Stimulated activated CD4-positive, alpha-beta T cell treated with anti-CD3 and anti-CD28 coated beads, Interleukin-2, amount 100 ng/mL, for 4 hours (primary cell): ENCODE data around the gene SDK1.
"Not testable (repeated sequence)": the region's sequence is repeated elsewhere in the genome, so short reads cannot be mapped to it uniquely, and the experiment has no call there.

Experiments
- DNase-seq: peaks from one replicate; pipeline ENCODE4 v3.0.0-alpha.2; 2020; ENCODE audit warnings: low read depth

The SDK1 gene

GRCh38 chr7:4073750-4074149, 772.7 kb downstream of the SDK1 start:
- no peak for DNase-seq

DNA sequence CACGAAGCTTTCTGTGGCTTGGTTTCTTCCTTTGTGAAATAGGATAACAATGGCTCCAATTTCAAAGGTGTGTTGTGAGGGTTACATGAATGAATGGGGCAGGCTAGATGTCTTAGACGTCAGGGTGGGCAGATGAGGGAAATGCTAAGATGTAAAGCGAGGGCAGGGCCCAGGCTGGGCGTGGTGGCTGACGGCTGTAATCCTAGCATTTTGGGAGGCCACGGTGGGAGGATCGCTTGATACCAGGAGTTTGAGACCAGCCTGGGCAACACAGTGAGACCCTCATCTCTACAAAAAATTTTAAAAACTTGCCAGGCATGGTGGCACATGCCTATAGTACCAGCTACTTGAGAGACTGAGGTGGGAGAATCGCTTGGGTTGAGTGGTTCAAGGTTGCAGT, 773.4 kb downstream of the SDK1 start:
- no peak for DNase-seq

GRCh38 chr7:4074994-4075393, 773.9 kb downstream of the SDK1 start:
- DNase-seq, result no peak

DNA sequence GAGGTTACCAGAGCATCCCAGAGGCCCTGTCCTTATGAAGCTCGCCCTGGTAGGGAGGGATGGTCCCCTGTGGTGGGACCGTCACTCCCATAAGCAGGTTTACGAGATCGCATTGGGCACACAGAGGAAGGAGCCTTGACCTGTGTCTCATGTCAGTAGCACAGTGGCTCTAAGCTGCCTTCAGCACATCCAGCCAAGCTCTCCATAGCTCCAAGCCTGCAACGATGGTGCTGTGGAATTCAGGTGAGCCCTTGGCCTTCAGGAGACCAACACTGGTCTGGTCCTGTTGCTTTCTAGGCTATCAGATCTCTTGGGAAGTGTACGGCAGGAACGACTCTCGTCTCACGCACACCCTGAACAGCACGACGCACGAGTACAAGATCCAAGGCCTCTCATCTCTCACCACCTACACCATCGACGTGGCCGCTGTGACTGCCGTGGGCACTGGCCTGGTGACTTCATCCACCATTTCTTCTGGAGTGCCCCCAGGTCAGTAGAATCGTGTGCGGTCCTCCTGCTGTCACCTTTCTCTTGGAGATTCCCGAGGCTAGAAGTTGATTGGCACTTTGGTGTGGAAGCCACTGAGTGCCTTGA, 775.7 kb downstream of the SDK1 start:
- no peak for DNase-seq

GRCh38 chr7:4077980-4078379, 776.9 kb downstream of the SDK1 start:
- DNase-seq, result no peak

- DNase-seq, result no peak
Observed at GRCh38 chr7:4078580-4078979, 777.5 kb downstream of the SDK1 start.

GRCh38 chr7:4079366-4079765, 778.3 kb downstream of the SDK1 start:
- DNase-seq, result no peak

DNA sequence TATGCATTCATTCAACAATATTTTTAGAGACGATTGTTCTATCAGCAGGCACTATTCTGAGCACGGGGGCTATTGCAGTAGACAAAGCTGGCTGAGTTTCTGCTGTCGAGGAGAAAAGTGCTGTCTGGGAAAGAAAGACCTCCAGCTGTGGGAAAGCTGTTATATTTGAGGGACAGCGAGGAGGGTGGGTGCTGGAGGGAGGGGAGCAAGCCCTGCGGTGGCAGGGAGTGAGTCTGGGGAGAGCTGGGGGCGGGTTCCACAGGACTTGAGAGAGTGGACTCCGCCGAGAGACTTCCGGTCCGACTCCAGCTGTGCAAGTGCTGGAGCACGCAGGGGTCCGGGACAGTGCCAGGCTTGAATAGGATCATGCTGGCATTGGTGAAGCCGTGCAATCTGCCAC, 778.9 kb downstream of the SDK1 start:
- DNase-seq, result no peak

GRCh38 chr7:4080954-4081353, 779.9 kb downstream of the SDK1 start:
- DNase-seq, result no peak

GRCh38 chr7:4083513-4083912, 782.5 kb downstream of the SDK1 start:
- no peak for DNase-seq

DNA sequence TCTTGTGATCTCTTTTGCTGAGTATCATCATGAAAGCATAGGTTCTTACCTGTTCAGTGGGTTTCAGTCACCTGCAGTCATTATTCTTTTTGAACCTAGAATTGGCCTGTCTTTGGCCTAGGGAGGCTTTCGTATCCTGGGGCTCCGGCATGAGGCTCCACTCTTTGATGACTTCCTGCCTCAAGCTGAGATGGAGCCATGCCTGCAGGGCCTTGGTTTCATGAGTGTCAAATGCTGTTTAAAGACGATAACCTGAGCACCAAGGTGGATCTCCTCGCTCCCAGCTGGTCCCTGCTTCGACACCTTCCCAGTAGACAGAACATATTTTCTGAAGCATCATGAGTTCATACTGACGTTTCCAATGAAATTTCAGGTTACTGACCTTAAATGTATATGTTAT, 783.2 kb downstream of the SDK1 start:
- no peak for DNase-seq

DNA sequence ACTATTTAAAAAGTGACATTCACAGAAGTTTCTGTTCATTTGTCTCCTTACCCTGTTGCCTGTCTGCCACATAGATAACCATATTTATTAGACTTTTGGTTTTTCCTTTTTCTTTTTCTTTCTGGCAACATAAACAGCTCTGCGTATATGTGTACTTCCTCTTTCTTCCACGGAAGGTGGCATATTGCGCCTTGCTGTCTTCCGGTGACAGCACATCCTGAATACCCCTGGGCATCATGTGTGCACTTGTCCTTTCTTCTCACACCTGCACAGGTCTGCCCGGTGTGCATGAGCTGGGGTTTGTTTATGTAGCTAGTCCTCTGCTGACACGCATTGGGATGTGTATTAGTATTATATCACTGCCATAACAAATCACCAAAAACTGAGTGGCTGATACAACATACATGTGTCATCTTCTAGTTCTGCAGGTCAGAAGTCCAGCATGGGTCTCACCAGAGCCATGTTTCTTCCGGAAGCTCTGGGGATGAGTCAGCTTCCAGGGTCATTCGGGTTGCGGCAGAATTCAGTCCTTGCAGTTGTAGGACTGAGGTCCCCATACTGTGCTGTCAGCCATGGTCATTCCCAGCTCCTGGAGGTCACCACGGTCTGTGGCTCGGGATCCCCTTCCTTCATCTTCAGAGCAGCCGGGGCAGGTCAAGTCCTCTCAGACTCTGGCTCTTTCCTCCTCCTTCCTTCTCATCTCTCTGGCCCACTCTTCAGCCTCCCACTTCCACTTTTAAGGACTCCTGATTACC, 785.1 kb downstream of the SDK1 start:
- DNase-seq, result no peak

DNA sequence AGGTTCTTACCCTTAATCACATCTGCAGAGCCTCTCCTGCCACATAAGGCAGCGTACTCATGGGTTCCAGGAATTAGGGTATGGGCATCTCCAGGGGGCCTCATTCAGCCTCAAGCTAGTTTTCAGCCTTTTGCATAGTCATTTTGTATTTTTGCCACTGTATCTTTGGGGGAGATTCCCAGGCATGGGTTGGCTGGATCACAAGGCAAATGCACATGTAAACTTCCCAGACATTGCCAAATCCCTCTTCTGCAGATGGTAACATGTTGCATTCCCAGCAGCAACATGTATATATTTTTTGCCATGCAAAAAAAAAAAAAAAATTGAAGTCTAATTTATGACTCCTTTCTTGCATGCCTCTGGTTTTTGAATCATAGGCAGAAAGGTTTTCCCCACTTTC, 785.7 kb downstream of the SDK1 start:
- DNase-seq, result no peak

DNA sequence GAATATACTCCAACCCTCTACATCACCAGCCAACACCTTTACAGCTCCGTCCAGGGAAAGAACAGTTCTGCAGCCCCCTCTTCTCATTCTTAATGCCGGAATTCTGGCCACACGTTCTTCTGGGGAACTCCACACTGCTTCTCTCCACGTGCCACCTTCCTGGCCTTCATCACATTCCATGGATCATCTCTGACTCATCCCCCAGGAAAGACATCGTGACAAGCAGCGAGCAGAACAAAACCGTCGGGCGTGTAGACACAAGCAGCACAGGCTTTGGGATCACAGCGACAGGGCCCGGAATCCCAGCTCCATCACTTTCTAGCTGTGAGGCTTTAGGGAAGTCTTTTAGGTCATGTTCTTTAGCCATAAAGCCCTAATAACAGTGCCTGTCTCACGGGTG, 790.7 kb downstream of the SDK1 start:
- no peak for DNase-seq

DNA sequence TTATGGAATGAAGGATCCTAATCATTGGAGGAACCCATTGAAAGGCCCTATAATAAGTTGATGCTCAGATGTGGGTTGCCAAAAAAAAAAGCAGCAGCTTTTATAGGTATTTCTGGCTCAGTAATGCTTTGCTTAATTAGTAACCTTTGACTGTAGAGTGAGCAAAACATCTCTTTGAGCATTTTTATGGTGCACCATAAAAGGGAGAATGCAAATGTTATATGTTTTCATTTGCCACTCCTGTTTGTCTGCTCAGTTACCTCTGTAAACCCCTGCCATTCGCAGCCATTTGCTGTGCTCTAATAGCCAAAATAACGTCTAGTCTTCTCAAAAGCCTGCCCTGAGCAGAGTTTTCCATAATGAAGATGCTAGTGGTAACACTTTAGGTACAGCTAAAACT, 792.0 kb downstream of the SDK1 start:
- DNase-seq, result no peak

GRCh38 chr7:4093483-4093882, 792.4 kb downstream of the SDK1 start:
- no peak for DNase-seq

DNA sequence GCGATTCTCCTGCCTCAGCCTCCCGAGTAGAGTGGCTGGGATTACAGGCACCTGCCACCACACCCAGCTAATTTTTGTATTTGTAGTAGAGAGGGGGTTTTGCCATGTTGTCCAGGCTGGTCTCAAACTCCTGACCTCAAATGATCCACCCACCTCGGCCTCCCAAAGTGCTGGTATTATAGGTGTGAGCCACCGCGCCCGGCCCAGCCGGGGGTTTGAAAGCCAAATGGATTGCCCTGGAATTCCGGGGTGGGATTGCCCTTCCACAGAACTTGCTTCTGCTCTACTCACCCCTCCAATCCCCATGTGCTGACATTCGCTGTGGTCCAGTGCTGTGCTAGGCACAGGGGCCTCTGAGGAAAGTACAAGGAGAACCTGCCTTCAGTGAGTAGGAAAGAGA, 793.1 kb downstream of the SDK1 start:
- DNase-seq, result not testable (repeated sequence)

- no peak for DNase-seq
Observed at GRCh38 chr7:4097001-4097609, 796.1 kb downstream of the SDK1 start.

GRCh38 chr7:4098169-4098568, 797.1 kb downstream of the SDK1 start:
- no peak for DNase-seq

- DNase-seq, result no peak
Observed at GRCh38 chr7:4099651-4100050, 798.6 kb downstream of the SDK1 start.

DNA sequence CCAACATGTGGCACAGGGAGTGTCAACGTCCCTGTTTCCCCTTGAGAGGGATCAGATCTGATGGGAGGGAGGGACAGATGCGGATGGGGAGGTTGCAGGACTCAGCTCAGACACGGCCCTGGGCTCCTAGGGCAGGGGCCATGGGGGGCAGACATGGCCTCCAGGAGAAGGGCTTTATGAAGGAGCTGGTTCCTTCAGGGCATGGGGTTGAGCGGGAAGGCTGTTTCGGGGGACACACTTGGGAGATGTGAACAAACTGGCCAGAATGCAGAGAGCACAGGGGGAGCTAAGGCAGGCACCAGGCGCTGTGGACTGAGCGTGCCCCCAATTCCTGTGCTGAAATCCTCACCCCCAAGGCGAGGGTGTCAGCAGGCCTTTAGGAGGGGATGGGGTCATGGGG, 799.1 kb downstream of the SDK1 start:
- no peak for DNase-seq

- no peak for DNase-seq
Observed at GRCh38 chr7:4100691-4101090, 799.6 kb downstream of the SDK1 start.

DNA sequence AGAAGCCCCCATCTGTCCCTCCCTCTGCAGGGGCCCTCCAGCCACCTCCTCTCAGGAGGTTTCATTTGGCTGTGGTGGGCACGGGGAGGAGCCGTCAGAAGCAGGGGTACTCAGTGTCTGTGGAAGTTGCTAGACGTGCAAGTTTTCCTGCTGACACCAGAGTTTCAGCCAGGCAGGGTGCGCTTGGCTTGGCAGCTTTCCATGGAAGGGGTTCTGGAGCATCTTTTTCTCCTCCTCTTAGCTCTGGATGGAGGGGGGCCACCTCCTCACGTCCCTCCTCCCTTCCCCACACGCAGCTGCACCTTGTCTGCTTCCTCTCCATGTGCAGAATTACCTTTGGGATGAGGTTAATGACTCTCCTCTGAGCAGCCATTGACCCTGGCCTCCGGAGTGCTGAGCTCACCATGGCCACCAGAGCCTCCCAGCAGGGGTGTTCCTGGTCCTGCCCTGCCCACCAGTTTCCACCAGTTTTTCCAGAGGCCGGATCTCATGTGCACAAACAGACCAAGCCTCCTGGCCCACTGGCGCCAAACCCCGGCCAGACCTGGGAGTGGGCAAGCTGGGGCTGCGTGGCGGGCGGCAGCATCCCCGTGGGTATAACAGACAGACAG, 801.3 kb downstream of the SDK1 start:
- no peak for DNase-seq
